Coronary artery (tissue), 2 donors: ENCODE measurements around the gene PPM1K.

Source experiments
- DNase-seq: peaks from one replicate; pipeline ENCODE4 v3.0.0-alpha.2; 2017; ENCODE audit warnings: low spot score
- H3K27ac ChIP-seq, 2 donors: fragments of 200-600 bp; sonication (generic); one replicate each; pipeline ENCODE4 v1.5.1; 2016 to 2019
- H3K4me3 ChIP-seq: fragments of 200-600 bp; sonication (generic); 2 replicates; pipeline ENCODE4 v1.5.1; 2016; ENCODE audit warnings: mild to moderate bottlenecking, moderate library complexity
- TF ChIP-seq, protein P1 (sequence below): fragments of 200-600 bp; sonication (generic); IDR thresholded peaks from one replicate; pipeline ENCODE4 v1.5.1; 2019; ENCODE audit warnings: antibody characterized with exemption

The PPM1K gene

DNA sequence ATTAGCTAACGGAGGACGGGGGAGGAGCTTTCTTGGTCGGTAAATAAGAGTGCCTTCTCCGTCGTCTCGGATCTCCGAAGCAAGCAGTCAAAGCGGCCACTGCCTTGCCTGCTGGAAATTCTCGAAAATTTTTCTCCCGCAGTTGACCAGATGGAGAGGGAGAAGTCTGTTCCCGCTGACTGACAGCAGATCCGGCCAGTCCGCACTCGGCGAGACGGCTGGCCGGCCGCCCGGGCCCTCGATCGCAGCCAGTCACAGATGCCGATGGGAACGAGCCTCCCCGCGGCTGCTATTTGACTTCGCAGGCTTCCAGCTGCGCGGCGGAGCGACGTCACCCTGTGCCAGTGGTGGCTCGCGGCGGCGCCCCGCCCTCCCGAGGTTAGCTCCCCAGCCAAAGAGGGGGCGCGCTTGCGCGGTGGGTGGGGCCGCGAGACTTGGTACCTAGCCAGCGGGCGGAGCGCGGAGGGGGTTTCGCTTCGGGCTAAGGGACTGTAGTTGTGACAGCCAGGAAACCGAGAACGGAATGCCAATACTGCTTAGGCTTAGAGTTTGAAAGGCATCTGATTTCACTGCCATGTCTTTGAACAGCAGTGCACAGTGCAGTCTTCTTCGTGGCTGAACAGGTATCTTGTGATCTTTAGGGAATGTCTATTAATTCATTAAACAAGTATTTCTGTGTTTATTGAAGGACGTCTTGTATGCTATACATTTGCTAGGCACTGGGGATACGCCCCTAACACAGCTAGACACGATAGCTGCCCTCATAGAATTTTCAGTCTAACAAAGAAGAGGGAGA, at the start of gene PPM1K:
TSS of gene PPM1K (minus strand) at position 123 of the 796 bp plus-strand sequence. CDS start 5,978 bp downstream, outside the sequence.
- TF ChIP-seq, protein P1, sequence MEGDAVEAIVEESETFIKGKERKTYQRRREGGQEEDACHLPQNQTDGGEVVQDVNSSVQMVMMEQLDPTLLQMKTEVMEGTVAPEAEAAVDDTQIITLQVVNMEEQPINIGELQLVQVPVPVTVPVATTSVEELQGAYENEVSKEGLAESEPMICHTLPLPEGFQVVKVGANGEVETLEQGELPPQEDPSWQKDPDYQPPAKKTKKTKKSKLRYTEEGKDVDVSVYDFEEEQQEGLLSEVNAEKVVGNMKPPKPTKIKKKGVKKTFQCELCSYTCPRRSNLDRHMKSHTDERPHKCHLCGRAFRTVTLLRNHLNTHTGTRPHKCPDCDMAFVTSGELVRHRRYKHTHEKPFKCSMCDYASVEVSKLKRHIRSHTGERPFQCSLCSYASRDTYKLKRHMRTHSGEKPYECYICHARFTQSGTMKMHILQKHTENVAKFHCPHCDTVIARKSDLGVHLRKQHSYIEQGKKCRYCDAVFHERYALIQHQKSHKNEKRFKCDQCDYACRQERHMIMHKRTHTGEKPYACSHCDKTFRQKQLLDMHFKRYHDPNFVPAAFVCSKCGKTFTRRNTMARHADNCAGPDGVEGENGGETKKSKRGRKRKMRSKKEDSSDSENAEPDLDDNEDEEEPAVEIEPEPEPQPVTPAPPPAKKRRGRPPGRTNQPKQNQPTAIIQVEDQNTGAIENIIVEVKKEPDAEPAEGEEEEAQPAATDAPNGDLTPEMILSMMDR: no peak
- H3K4me3 ChIP-seq: peak within 1 kb of the TSS; percentile 94
- DNase-seq: peak; percentile 100
- peak within 1 kb of the TSS; percentile 99 to 100 for H3K27ac ChIP-seq

DNA sequence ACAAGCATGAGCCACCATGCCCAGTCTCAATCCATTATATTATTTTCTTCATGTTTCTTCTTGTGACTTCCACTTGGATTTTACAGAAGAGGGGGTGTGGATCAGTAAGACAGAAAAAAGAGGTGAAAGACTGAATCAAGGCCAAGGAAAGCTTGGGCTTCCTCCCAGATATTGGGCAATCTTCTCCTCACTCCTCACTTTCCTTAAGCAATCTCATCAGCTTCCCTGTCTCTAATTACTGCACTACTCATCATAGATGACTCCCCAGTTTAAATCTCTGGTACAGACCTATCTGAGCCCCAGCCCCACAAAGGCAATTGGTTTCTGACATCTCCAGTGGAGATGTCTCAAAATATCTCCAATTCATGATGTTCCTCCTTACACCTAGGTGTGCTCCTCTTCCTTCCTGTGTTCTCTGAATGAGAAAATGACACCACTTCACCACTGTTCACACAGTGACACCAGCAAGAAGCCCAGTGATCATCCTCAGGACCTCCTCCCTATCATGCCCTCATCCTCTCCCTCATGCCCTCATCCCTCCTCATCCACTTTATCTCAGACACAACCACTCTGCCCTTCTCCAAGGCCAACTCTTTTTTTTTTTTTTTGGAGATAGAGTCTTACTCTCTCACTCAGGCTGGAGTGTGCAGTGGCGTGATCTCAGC, 49.5 kb upstream of the PPM1K start:
- TF ChIP-seq, protein P1: no peak
- Histone ChIP-seq H3K4me3 (no peak overlapping the region), H3K27ac (no peak overlapping the region)
- DNase-seq: no peak

DNA sequence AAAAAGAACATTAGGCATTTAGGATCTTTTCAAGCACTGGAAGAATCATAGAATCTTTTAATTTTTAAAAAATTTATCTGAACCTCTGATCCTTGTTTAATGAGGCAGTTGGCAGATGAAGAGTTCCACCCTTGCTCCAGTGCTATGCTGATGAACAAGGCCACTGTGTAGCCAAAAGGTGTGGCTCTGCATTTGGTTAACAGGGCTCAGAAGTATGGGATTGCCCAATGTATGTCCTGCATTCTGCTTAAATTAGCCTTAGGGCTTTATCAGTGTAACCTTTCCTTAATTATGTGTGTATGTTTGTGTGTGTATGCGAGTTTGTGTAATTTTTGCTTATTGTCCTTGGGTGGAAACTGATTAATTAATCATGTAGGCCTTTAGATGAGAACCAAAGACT, 43.3 kb upstream of the PPM1K start:
- DNase-seq: no peak
- Histone ChIP-seq H3K27ac (no peak overlapping the region), H3K4me3 (no peak overlapping the region)
- TF ChIP-seq, protein P1: no peak

DNA sequence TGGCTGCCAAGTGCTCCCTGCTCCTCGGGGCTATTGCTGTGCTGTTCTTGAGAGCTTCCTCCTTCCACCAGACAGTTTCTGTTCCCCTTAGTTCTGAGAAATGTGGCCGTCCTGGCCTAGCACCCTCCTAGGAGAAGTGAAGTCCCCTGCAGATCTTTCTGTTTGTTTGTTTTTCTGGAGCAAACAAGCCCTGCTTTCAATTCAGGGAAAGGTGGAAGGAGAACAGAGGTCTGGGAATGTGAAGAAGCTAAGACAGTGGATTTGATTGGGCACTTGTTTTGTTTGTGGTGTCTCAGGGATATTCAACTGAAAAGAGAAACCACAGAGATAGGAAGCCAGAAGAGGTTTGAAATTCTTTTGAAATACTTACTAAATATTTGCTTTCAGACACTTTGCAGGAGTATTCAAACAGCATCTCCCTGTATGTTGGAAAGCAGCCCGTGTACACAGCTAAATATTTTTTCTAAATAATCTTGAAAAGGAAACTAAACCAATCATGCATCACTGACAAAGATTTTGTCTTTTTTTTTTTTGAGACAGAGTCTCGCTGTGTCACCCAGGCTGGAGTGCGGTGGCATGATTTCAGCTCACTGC, 36.5 kb upstream of the PPM1K start:
- Histone ChIP-seq H3K27ac (no peak overlapping the region), H3K4me3 (no peak overlapping the region)
- TF ChIP-seq, protein P1: no peak

DNA sequence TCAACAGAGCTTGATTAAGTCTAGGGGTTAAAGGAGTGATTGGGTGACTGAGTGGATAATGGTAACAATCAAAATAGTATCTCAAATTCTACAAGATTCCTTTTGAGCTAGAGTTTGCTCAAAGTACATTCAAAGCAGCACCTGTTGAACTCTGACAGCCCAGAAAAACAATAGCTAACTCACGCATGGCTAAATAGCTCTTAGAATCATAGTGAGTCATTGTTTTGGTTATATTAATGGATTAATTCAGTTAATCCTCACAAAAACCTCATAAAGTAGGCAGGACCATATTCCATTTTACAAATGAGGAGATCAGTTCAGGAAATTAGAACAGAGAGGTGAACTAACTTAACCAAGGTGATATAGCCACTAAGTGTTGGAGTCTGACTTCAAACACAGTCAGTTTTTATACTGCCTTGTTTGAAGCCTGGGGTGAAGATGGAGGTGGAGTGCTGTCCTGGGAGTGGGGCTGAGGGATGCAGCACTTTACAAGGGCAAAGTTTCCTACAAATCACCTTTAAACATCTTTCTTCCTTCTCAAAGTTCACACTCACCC, 35.9 kb upstream of the PPM1K start:
- Histone ChIP-seq H3K4me3 (no peak overlapping the region), H3K27ac (no peak overlapping the region)
- no peak for DNase-seq

More for the DNA sequence above, 36.5 kb upstream of the PPM1K start:
- no peak for DNase-seq

DNA sequence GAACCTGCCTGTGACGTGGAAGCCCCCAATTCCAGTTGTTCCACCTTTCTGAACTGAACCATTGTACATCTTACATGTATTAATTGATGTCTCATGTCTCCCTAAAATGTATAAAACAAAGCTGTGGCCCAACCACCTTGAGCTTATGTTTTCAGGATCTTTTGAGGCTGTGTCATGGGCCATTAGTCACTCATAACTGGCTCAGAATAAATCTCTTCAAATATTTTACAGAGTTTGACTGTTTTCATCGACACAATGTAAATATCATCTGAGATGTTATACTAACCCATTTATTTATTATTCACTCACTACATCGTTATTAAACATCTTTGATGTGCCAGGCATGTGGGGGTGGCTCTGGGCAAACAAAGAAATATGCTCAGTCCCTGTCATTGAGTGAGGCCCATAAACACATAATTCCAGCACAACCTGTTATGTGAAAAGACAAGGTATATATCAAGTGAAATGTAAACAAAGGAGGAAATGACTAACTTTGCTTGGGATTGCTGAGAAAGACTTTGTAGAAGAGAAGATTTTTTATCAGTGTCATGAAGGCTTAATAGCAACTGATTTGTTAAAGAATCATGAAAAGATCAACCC, 34.5 kb upstream of the PPM1K start:
- Histone ChIP-seq H3K4me3 (no peak overlapping the region), H3K27ac (no peak overlapping the region)
- TF ChIP-seq, protein P1: no peak
- DNase-seq: no peak

More for the DNA sequence above, 35.9 kb upstream of the PPM1K start:
- TF ChIP-seq, protein P1: no peak
